Fibroblast of villous mesenchyme (primary cell): Measurements from ENCODE around the gene KLHL3. TPM values are rescaled to one million over a fixed set of nuclear protein-coding genes. Genes with fewer than 3 reads are reported as not detected.

ENCODE experiments used
- DNase-seq: peaks from one replicate; pipeline ENCODE4 v3.0.0-alpha.2; 2010; ENCODE audit warnings: low read depth
- H3K4me3 ChIP-seq: 2 replicates; pipeline ENCODE4 v1.5.1; 2011; ENCODE audit warnings: low read depth, mild to moderate bottlenecking, low read length
- total RNA-seq: library from RNA; depleted of rRNA; stranded (reverse); fragments of >200 nt; gene quantifications from 2 replicates; pipeline ENCODE4 v1.2.3, GENCODE V29; 2012
- TF ChIP-seq, protein P1 (sequence below): IDR thresholded peaks from 2 replicates; pipeline ENCODE4 v1.5.1; 2012; ENCODE audit warnings: low read depth, mild to moderate bottlenecking, low read length; ENCODE audit not compliant: insufficient read depth

The KLHL3 gene
- total RNA-seq, 1 donor, result 3.0 TPM

DNA sequence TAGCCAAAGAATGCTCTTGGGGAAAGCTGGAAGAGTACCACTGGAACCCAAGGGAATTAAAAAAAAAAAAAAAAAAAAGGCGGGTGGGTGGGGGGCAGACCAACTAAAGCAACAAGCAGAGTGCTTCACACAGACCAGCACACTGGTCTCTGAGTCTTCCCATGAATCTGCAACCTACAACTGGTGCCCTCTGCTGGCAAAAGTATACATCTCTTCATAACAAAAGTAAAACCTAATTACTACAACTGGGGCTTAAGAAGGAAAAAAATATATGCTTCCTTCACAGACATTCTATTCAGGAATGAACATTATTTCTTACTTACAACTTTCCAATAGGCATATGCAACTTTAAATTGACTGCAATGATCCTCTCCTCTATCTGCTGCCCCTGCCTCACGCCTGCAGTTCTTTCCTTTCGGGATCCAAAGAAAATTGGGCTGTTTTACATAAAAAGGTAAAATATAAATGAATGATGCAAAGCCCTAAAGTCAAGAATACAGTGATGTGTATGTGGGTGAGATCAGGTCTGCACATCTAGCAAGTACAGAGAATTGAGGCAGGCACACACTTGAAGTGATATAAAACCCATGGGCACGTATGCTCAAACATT, 7.2 kb upstream of the KLHL3 start:
- DNase-seq, result peak; percentile 76
- no peak overlapping the region for H3K4me3 ChIP-seq
- TF ChIP-seq, protein P1, sequence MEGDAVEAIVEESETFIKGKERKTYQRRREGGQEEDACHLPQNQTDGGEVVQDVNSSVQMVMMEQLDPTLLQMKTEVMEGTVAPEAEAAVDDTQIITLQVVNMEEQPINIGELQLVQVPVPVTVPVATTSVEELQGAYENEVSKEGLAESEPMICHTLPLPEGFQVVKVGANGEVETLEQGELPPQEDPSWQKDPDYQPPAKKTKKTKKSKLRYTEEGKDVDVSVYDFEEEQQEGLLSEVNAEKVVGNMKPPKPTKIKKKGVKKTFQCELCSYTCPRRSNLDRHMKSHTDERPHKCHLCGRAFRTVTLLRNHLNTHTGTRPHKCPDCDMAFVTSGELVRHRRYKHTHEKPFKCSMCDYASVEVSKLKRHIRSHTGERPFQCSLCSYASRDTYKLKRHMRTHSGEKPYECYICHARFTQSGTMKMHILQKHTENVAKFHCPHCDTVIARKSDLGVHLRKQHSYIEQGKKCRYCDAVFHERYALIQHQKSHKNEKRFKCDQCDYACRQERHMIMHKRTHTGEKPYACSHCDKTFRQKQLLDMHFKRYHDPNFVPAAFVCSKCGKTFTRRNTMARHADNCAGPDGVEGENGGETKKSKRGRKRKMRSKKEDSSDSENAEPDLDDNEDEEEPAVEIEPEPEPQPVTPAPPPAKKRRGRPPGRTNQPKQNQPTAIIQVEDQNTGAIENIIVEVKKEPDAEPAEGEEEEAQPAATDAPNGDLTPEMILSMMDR, result peak; percentile 66

DNA sequence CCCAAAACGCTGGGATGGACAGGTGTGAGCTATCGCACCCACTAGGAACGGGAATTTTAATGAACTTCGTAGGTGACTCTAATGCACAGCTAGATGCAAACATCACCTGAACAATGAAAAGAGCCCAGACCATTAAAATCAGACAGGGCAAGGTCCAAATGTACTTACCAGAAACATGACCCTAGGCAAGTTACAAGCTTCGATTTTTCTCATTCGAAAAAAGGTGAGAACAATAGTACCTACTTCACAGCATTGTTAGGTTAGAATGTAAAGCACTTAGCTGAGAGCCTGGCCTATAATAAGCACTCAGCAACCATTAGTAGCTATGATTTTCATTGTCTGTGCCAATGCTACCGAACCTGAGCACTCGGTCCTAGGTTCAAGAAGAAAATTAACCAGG, 5.8 kb upstream of the KLHL3 start:
- H3K4me3 ChIP-seq, result no peak overlapping the region
- no peak for DNase-seq
- TF ChIP-seq, protein P1, result no peak

DNA sequence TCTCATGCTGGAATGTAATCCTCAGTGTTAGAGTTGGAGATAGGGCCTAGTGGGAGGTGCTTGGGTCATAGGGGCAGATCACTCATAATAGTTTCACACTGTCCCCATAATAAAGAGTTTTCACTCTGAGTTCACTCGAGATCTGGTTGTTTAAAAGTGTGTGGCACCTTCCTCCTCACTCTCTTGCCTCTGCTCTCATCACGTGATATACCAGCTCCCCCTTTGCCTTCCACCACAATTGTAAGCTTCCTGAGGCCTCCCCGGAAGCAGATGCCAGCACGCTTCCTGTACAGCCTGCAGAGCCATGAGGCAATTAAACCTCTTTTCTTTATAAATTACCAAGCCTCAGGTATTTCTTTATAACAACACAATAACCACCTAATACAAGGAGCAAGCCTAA, 3.8 kb upstream of the KLHL3 start:
- no peak overlapping the region for H3K4me3 ChIP-seq
- DNase-seq, result no peak
- TF ChIP-seq, protein P1, result no peak

DNA sequence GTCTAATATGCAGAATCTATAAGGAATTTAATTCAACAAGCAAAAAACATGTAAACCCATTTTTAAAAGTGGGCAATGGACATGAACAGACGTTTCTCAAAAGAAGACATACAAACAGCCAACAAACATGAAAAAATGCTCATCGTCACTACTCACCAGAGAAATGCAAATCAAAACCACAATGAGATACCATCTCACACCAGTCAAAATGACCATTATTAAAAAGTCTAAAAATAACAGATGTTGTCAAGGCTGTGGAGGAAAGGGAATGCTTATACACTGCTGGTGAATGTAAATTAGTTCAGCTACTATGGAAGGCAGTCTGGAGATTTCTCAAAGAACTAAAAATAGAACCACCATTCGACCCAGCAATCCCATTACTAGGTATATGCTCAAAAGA, 3.1 kb upstream of the KLHL3 start:
- TF ChIP-seq, protein P1, result no peak
- no peak overlapping the region for H3K4me3 ChIP-seq
- DNase-seq, result peak; percentile 29

DNA sequence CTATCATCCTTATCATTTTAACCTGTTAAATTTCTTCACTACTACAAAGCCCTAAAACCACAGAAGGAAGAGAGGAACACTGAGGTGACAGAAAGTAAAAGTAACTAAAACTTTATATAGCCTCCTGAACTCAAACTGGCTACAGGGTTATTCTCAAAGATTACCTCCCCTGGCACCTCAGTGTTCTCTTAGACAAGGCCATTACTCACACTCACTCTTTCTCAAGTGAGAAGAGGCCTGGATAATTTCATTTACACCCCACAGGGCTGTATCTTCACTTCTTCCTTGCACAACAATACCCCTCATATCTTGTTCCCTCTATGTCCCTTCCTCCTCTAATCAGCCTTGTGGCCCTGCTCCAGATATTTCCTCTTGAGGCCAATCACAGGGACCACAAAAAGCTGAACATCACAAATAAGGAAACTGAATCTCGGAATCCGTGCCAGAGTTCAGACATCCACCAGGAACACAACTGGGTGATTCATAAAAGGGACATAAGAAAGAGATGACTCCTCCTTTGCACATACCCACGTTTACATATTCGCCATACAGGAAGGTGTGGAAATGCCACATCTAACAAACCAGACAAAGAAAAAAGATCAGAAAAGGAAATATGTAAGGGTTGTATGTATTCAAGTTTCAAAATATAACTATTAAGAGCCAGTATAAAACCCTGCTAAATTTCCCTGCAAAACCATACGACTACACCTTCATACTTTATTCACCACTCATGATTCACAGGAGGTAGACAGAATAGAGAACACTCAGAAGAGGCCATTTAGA, 1.7 kb upstream of the KLHL3 start:
- H3K4me3 ChIP-seq, result no peak overlapping the region
- TF ChIP-seq, protein P1, result no peak
- peak; percentile 25 for DNase-seq

DNA sequence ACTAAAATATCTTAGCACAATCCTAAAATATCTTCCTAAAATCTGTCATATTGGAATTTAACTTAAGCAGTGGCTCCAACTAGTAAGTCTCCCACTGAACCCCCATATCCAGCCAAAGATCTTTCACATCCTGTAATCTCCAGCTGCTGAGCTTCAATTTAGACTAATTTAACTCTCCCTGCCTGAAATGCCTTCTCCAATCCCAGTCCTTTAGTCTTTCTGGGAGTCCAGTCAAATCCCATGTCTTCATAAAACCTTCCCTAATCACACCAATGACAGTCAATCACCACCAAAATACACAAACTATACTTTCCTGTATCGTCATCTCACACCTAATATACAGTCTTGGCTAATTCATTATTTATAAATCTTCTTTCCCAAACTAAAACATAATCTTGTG, 607 bp upstream of the KLHL3 start:
- no peak overlapping the region for H3K4me3 ChIP-seq
- DNase-seq, result no peak
- TF ChIP-seq, protein P1, result no peak
